OCI-LY3 (cell line): Measurements from ENCODE around the gene EXOC4.

Experiments
- H2AFZ ChIP-seq: fragments of 200-600, 300-600 bp; shearing (Covaris generic); 2 replicates; pipeline ENCODE4 v1.6.0; 2014; ENCODE audit warnings: antibody characterized with exemption, low read depth, low read length
- H3K27ac ChIP-seq: fragments of 200-600, 300-600 bp; sonication (generic); 2 replicates; pipeline ENCODE4 v1.5.1; 2014; ENCODE audit warnings: mild to moderate bottlenecking, low read length, moderate library complexity, mixed read lengths
- H3K27me3 ChIP-seq: fragments of 200-600, 300-600 bp; sonication (generic); 2 replicates; pipeline ENCODE4 v1.6.1; 2014; ENCODE audit warnings: low read depth, low read length, mixed read lengths
- H3K36me3 ChIP-seq: fragments of 200-600, 300-600 bp; sonication (generic); replicated peaks from 2 replicates; pipeline ENCODE3; 2014; ENCODE audit warnings: low read depth, low read length, mixed read lengths
- H3K4me1 ChIP-seq: fragments of 300-600, 200-600 bp; sonication (generic); 2 replicates; pipeline ENCODE4 v1.6.1; 2014; ENCODE audit warnings: low read length, mixed read lengths
- H3K4me2 ChIP-seq: fragments of 200-600, 300-600 bp; sonication (generic); 2 replicates; pipeline ENCODE4 v1.6.1; 2014; ENCODE audit warnings: low read length, mixed read lengths
- H3K4me3 ChIP-seq: fragments of 300-600, 200-600 bp; sonication (generic); 2 replicates; pipeline ENCODE4 v1.5.1; 2014; ENCODE audit warnings: antibody characterized with exemption, mild to moderate bottlenecking, low read length, moderate library complexity
- H3K79me2 ChIP-seq: fragments of 300-600, 200-600 bp; shearing (Covaris generic); 2 replicates; pipeline ENCODE4 v1.6.1; 2014; ENCODE audit warnings: mild to moderate bottlenecking, low read length, mixed read lengths
- H3K9ac ChIP-seq: fragments of 300-600, 200-600 bp; shearing (Covaris generic); 2 replicates; pipeline ENCODE4 v1.6.0; 2014; ENCODE audit warnings: mild to moderate bottlenecking, low read length, moderate library complexity
- H3K9me3 ChIP-seq: fragments of 200-600, 300-600 bp; shearing (Covaris generic); 2 replicates; pipeline ENCODE4 v1.6.1; 2014; ENCODE audit warnings: low read length, mixed read lengths; ENCODE audit not compliant: insufficient read depth
- H4K20me1 ChIP-seq: fragments of 200-600, 300-600 bp; sonication (generic); 2 replicates; pipeline ENCODE4 v1.6.1; 2016; ENCODE audit warnings: low read length, mixed read lengths; ENCODE audit not compliant: insufficient read depth
- EZH2phosphoT487 ChIP-seq: fragments of 200-600 bp; shearing (Covaris generic); IDR thresholded peaks from 2 replicates; pipeline ENCODE4 v1.6.1; 2018; ENCODE audit warnings: antibody characterized with exemption, mixed run types, low read depth
- TF ChIP-seq, protein P1 (sequence below): fragments of 200-600, 300-600 bp; sonication (generic); IDR thresholded peaks from 2 replicates; pipeline ENCODE4 v1.5.1; 2014; ENCODE audit warnings: antibody characterized with exemption, low read length, low read depth

Gene EXOC4

GRCh38 chr7:134114992-134115391 is 862.1 kb downstream of the EXOC4 start:
- Histone ChIP-seq H3K79me2 (no peaks in the 10 kb centered on the region), H4K20me1 (no peaks in the 10 kb centered on the region), H3K4me2 (no peak overlapping the region), H3K4me3 (no peak overlapping the region), H3K9me3 (no peaks in the 10 kb centered on the region), H3K36me3 (no peaks in the 10 kb centered on the region), H2AFZ (no peak overlapping the region), H3K9ac (no peak overlapping the region), H3K27me3 (no peaks in the 10 kb centered on the region), H3K27ac (no peak overlapping the region), H3K4me1 (no peaks in the 10 kb centered on the region)
- TF ChIP-seq, protein P1, sequence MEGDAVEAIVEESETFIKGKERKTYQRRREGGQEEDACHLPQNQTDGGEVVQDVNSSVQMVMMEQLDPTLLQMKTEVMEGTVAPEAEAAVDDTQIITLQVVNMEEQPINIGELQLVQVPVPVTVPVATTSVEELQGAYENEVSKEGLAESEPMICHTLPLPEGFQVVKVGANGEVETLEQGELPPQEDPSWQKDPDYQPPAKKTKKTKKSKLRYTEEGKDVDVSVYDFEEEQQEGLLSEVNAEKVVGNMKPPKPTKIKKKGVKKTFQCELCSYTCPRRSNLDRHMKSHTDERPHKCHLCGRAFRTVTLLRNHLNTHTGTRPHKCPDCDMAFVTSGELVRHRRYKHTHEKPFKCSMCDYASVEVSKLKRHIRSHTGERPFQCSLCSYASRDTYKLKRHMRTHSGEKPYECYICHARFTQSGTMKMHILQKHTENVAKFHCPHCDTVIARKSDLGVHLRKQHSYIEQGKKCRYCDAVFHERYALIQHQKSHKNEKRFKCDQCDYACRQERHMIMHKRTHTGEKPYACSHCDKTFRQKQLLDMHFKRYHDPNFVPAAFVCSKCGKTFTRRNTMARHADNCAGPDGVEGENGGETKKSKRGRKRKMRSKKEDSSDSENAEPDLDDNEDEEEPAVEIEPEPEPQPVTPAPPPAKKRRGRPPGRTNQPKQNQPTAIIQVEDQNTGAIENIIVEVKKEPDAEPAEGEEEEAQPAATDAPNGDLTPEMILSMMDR: no peak
- no peak for TF ChIP-seq EZH2phosphoT487
